Transverse colon (tissue), 4 donors: ENCODE results near the gene BCAS1. TPM values are rescaled to one million over a fixed set of nuclear protein-coding genes. Genes with fewer than 3 reads are reported as not detected.

Source experiments
- DNase-seq: peaks from one replicate; pipeline ENCODE4 v3.0.0-alpha.2; 2019
- H3K27ac ChIP-seq, 4 donors: fragments of 200-600 bp; sonication (generic); 2 replicates each; pipeline ENCODE4 v1.5.1; 2016 to 2018; ENCODE audit warnings: inconsistent platforms in 4 of 4
- H3K27me3 ChIP-seq: fragments of 200-600 bp; sonication (generic); 2 replicates; pipeline ENCODE4 v1.5.1; 2017; ENCODE audit warnings: inconsistent platforms
- H3K36me3 ChIP-seq, 4 donors: fragments of 200-600 bp; sonication (generic); 2 replicates each; pipeline ENCODE4 v1.5.1; 2017 to 2019; ENCODE audit warnings: inconsistent platforms in 4 of 4
- H3K4me1 ChIP-seq, 4 donors: fragments of 200-600 bp; sonication (generic); 2 replicates each; pipeline ENCODE4 v1.5.1; 2017 to 2020; ENCODE audit warnings: inconsistent platforms in 4 of 4
- H3K4me3 ChIP-seq, 4 donors: fragments of 200-600 bp; sonication (generic); 1 replicate in 1 of 4; 2 replicates in 3 of 4; pipeline versions ENCODE4 v1.5.1 to v1.6.1; 2017 to 2019; ENCODE audit warnings: inconsistent platforms in 4 of 4
- H3K9me3 ChIP-seq, 2 donors: fragments of 200-600 bp; sonication (generic); 2 replicates each; pipeline ENCODE4 v1.5.1; 2017 to 2019; ENCODE audit warnings: inconsistent platforms in 2 of 2
- CTCF ChIP-seq, 5 experiments: fragments of 200-600 bp in 3 of 5; fragments of 450-650 bp in 2 of 5; sonication (generic) in 3 of 5; IDR thresholded peaks; 1 replicate in 2 of 5; 2 replicates in 3 of 5; pipeline ENCODE4 v1.5.1; 2016 to 2017; ENCODE audit warnings: antibody characterized with exemption in 5 of 5, inconsistent platforms in 3 of 5, mild to moderate bottlenecking in 2 of 5, moderate library complexity in 1 of 5
- EP300 ChIP-seq: sonication (generic); formaldehyde crosslinking; IDR thresholded peaks from one replicate; pipeline ENCODE4 v1.6.1; 2017; ENCODE audit warnings: antibody characterized with exemption, low read depth
- POLR2A ChIP-seq: fragments of 450-650 bp; IDR thresholded peaks from one replicate; pipeline ENCODE4 v1.6.1; 2016; ENCODE audit warnings: antibody characterized with exemption, mild to moderate bottlenecking, moderate library complexity
- POLR2AphosphoS5 ChIP-seq, 3 donors: sonication (generic); formaldehyde crosslinking; IDR thresholded peaks; one replicate each; pipeline ENCODE4 v1.6.1; 2016; ENCODE audit warnings: antibody characterized with exemption in 3 of 3
- WGBS, 2 donors: methylation state at CpG; one replicate each; pipeline ENCODE4 v1.1.5; 2018; ENCODE audit warnings: low coverage in 1 of 2; 5-methylcytosine and 5-hydroxymethylcytosine counted together
- in situ Hi-C, 4 donors: fragments of 200-750 bp; cut with MboI; loops; one replicate each; pipeline versions ENCODE4 v1.15.0 to v1.15.1; 2017; ENCODE audit warnings: low sequenced_read_pairs in 3 of 4, low pct_ligation_motif_present in 1 of 4, low pct_unique_long_range_greater_than_20kb in 1 of 4
- intact Hi-C: fragments of 100-400 bp; cut with DNase I; formaldehyde crosslinking; loops from one replicate; pipeline ENCODE4 v1.15.1; 2023; ENCODE audit warnings: low total_unique reads
- total RNA-seq, 4 donors: library from RNA; depleted of rRNA; stranded (reverse); fragments of >200 nt; gene quantifications; one replicate each; pipeline ENCODE4 v1.1.0, GENCODE V29; 2016

BCAS1 gene
- total RNA-seq, 4 donors from 2014 or later, result 68.9 to 127 (median 89.0) TPM

GRCh38 chr20:53981130-53981529, 89.3 kb downstream of the BCAS1 start:
- WGBS, 2 donors, result 90 to 93% methylated on average over 5 of the region's 5 CpGs

GRCh38 chr20:53980031-53980465, 90.3 kb downstream of the BCAS1 start:
- no peak overlapping the region for H3K4me3 ChIP-seq
- in situ Hi-C loops, result no loop called here
- H3K4me1 ChIP-seq, result no peaks in the 10 kb centered on the region
- H3K9me3 ChIP-seq, result no peaks in the 10 kb centered on the region
- TF ChIP-seq CTCF (IDR thresholded peaks at IDR 0.05) (no peak), POLR2AphosphoS5 (IDR thresholded peaks at IDR 0.05) (no peak), EP300 (no peak), POLR2A (no peak)
- H3K27ac ChIP-seq, result no peak overlapping the region
- WGBS, 2 donors, result 50 to 52% methylated on average over 4 of the region's 4 CpGs
- no peak for DNase-seq
- intact Hi-C loops, result no loop called here
- H3K36me3 ChIP-seq, result peaks cover 0 to 11% (median 0%) of the 10 kb centered on the region in 4 donors
- no peaks in the 10 kb centered on the region for H3K27me3 ChIP-seq

More at GRCh38 chr20:53981130-53981529, 89.3 kb downstream of the BCAS1 start:
- in situ Hi-C loops (no loop called here), intact Hi-C loops (no loop called here)
- TF ChIP-seq POLR2A (no peak), CTCF (IDR thresholded peaks at IDR 0.05) (no peak), POLR2AphosphoS5 (IDR thresholded peaks at IDR 0.05) (no peak), EP300 (no peak)
- no peaks in the 10 kb centered on the region for H3K9me3 ChIP-seq
- peaks cover 0 to 10% (median 0%) of the 10 kb centered on the region in 4 donors for H3K36me3 ChIP-seq
- DNase-seq, result no peak
- H3K27me3 ChIP-seq, result no peaks in the 10 kb centered on the region
- H3K4me3 ChIP-seq, result no peak overlapping the region
- H3K4me1 ChIP-seq, result no peaks in the 10 kb centered on the region
- H3K27ac ChIP-seq, result no peak overlapping the region

GRCh38 chr20:53978497-53978896, 91.9 kb downstream of the BCAS1 start:
- DNase-seq, result no peak
- intact Hi-C loops (no loop called here), in situ Hi-C loops (no loop called here)
- Histone ChIP-seq H3K27me3 (no peaks in the 10 kb centered on the region), H3K27ac (no peak overlapping the region), H3K9me3 (peaks cover 0 to 4% of the 10 kb centered on the region in 2 donors), H3K36me3 (peaks cover 0 to 17% (median 0%) of the 10 kb centered on the region in 4 donors), H3K4me3 (no peak overlapping the region), H3K4me1 (no peaks in the 10 kb centered on the region)
- TF ChIP-seq CTCF (IDR thresholded peaks at IDR 0.05) (no peak), EP300 (no peak), POLR2AphosphoS5 (IDR thresholded peaks at IDR 0.05) (no peak), POLR2A (no peak)

GRCh38 chr20:53977391-53977790, 93.0 kb downstream of the BCAS1 start:
- no peak overlapping the region for H3K4me3 ChIP-seq
- 74 to 86% methylated on average over 1 of the region's 1 CpG for WGBS, 2 donors

More at GRCh38 chr20:53977391-53977790, 93.0 kb downstream of the BCAS1 start:
- in situ Hi-C loops (no loop called here), intact Hi-C loops (no loop called here)
- Histone ChIP-seq H3K27me3 (no peaks in the 10 kb centered on the region), H3K4me1 (no peaks in the 10 kb centered on the region), H3K27ac (no peak overlapping the region), H3K9me3 (peaks cover 0 to 4% of the 10 kb centered on the region in 2 donors), H3K36me3 (peaks cover 0 to 17% (median 0%) of the 10 kb centered on the region in 4 donors)
- no peak for DNase-seq
- no peak for TF ChIP-seq POLR2A
- TF ChIP-seq EP300, result no peak
- TF ChIP-seq CTCF (IDR thresholded peaks at IDR 0.05), result no peak
- no peak for TF ChIP-seq POLR2AphosphoS5 (IDR thresholded peaks at IDR 0.05)
